ENCODE measurements around the gene KIAA0753.

DNA sequence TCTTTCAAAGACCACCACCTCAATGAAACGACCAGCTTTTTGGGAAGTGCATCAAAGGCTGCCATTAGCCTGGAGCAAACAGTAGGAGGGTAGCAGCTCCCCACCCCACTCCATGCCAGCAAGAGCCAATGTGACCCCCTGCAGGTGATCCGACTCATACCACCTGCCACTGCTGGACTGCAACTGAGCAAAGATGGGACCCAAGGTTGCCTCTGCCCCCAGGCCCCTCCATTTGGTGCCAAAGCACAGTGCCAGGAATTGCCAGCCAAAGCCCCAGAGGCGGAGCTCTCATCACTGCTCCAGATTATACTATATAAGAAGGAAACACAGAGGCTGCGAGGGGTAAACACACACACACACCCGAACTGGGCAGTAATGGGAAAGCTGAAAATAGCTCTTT lies 92.5 kb downstream of the KIAA0753 start:
- TF ChIP-seq, protein P1, sequence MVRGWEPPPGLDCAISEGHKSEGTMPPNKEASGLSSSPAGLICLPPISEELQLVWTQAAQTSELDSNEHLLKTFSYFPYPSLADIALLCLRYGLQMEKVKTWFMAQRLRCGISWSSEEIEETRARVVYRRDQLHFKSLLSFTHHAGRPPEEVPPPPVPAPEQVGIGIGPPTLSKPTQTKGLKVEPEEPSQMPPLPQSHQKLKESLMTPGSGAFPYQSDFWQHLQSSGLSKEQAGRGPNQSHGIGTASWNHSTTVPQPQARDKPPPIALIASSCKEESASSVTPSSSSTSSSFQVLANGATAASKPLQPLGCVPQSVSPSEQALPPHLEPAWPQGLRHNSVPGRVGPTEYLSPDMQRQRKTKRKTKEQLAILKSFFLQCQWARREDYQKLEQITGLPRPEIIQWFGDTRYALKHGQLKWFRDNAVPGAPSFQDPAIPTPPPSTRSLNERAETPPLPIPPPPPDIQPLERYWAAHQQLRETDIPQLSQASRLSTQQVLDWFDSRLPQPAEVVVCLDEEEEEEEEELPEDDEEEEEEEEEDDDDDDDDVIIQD (CRISPR knock-in tag; IDR thresholded peaks at IDR 0.05), result no peak
- TF ChIP-seq ZNF766 (CRISPR knock-in tag; conservative IDR thresholded peaks at IDR 0.05), result no peak
- TF ChIP-seq DIDO1 (tag; IDR thresholded peaks at IDR 0.05; ENCODE audit: low read depth), result no peak
- no peak for TF ChIP-seq GATA2 (CRISPR knock-in tag; IDR thresholded peaks at IDR 0.05)
- TF ChIP-seq HDAC2 (IDR thresholded peaks at IDR 0.05), result no peak
- TF ChIP-seq, protein P2, sequence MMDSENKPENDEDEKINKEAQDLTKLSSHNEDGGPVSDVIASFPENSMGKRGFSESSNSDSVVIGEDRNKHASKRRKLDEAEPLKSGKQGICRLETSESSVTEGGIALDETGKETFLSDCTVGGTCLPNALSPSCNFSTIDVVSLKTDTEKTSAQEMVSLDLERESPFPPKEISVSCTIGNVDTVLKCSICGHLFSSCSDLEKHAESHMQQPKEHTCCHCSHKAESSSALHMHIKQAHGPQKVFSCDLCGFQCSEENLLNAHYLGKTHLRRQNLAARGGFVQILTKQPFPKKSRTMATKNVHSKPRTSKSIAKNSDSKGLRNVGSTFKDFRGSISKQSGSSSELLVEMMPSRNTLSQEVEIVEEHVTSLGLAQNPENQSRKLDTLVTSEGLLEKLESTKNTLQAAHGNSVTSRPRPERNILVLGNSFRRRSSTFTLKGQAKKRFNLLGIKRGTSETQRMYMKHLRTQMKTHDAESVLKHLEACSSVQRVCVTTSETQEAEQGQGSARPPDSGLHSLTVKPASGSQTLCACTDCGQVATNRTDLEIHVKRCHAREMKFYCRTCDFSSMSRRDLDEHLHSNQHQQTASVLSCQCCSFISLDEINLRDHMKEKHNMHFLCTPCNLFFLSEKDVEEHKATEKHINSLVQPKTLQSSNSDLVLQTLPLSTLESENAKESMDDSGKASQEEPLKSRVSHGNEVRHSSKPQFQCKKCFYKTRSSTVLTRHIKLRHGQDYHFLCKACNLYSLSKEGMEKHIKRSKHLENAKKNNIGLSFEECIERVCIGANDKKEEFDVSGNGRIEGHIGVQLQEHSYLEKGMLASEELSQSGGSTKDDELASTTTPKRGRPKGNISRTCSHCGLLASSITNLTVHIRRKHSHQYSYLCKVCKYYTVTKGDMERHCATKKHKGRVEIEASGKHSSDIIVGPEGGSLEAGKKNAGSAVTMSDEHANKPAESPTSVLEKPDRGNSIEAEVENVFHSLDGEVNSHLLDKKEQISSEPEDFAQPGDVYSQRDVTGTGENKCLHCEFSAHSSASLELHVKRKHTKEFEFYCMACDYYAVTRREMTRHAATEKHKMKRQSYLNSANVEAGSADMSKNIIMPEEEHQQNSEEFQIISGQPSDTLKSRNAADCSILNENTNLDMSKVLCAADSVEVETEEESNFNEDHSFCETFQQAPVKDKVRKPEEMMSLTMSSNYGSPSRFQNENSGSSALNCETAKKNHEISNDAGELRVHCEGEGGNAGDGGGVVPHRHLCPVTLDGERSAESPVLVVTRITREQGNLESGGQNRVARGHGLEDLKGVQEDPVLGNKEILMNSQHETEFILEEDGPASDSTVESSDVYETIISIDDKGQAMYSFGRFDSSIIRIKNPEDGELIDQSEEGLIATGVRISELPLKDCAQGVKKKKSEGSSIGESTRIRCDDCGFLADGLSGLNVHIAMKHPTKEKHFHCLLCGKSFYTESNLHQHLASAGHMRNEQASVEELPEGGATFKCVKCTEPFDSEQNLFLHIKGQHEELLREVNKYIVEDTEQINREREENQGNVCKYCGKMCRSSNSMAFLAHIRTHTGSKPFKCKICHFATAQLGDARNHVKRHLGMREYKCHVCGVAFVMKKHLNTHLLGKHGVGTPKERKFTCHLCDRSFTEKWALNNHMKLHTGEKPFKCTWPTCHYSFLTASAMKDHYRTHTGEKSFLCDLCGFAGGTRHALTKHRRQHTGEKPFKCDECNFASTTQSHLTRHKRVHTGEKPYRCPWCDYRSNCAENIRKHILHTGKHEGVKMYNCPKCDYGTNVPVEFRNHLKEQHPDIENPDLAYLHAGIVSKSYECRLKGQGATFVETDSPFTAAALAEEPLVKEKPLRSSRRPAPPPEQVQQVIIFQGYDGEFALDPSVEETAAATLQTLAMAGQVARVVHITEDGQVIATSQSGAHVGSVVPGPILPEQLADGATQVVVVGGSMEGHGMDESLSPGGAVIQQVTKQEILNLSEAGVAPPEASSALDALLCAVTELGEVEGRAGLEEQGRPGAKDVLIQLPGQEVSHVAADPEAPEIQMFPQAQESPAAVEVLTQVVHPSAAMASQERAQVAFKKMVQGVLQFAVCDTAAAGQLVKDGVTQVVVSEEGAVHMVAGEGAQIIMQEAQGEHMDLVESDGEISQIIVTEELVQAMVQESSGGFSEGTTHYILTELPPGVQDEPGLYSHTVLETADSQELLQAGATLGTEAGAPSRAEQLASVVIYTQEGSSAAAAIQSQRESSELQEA (IDR thresholded peaks at IDR 0.05; ENCODE audit: low read depth), result no peak

All from K562 (cell line).